CD4-positive, alpha-beta T cell treated with Interleukin-15 for 1 hour (primary cell): ENCODE data around the gene RBPMS2.
A peak's percentile ranks its signal among the peaks of the same experiment; 100 is the strongest.
"Not testable (repeated sequence)": the region's sequence is repeated elsewhere in the genome, so short reads cannot be mapped to it uniquely, and the experiment has no call there.

Source experiments
- DNase-seq: peaks from one replicate; pipeline ENCODE4 v3.0.0-alpha.2; 2020

RBPMS2 gene

GRCh38 chr15:64749999-64750657 is 25.3 kb downstream of the RBPMS2 start:
- no peak for DNase-seq

GRCh38 chr15:64749167-64749566 is 26.2 kb downstream of the RBPMS2 start:
- DNase-seq: no peak

GRCh38 chr15:64748251-64748650 is 27.1 kb downstream of the RBPMS2 start:
- DNase-seq: no peak

GRCh38 chr15:64747578-64747977 is 27.8 kb downstream of the RBPMS2 start:
- DNase-seq: no peak

- DNase-seq: no peak
These were observed 28.5 kb downstream of the RBPMS2 start for GRCh38 chr15:64746921-64747320.

- no peak for DNase-seq
These were observed 29.0 kb downstream of the RBPMS2 start for GRCh38 chr15:64746356-64746755.

- DNase-seq: no peak
These were observed 31.7 kb downstream of the RBPMS2 start for GRCh38 chr15:64743691-64744090.

- no peak for DNase-seq
These were observed 32.5 kb downstream of the RBPMS2 start for GRCh38 chr15:64742921-64743320.

GRCh38 chr15:64742385-64742784 is 33.0 kb downstream of the RBPMS2 start:
- DNase-seq: no peak

GRCh38 chr15:64741708-64742107 is 33.7 kb downstream of the RBPMS2 start:
- not testable (repeated sequence) for DNase-seq

GRCh38 chr15:64740311-64741170 is 34.8 kb downstream of the RBPMS2 start:
- DNase-seq: no peak

- no peak for DNase-seq
These were observed 35.7 kb downstream of the RBPMS2 start for GRCh38 chr15:64739577-64740143.

- DNase-seq: no peak
These were observed 36.2 kb downstream of the RBPMS2 start for GRCh38 chr15:64739156-64739555.

GRCh38 chr15:64738226-64739095 is 36.9 kb downstream of the RBPMS2 start:
- no peak for DNase-seq

GRCh38 chr15:64732156-64732860 is 43.1 kb downstream of the RBPMS2 start:
- no peak for DNase-seq

GRCh38 chr15:64731805-64732151 is 43.6 kb downstream of the RBPMS2 start:
- no peak for DNase-seq

GRCh38 chr15:64731012-64731804 is 44.2 kb downstream of the RBPMS2 start:
- peak; percentile 78 for DNase-seq

- no peak for DNase-seq
These were observed 45.2 kb downstream of the RBPMS2 start for GRCh38 chr15:64730151-64730550.

GRCh38 chr15:64720188-64720587 is 55.2 kb downstream of the RBPMS2 start:
- no peak for DNase-seq

- DNase-seq: no peak
These were observed 57.5 kb downstream of the RBPMS2 start for GRCh38 chr15:64717735-64718495.

- DNase-seq: no peak
These were observed 58.3 kb downstream of the RBPMS2 start for GRCh38 chr15:64717130-64717529.
